BE2C (cell line): Measurements from ENCODE around the gene MUC4.
A peak's percentile ranks its signal among the peaks of the same experiment; 100 is the strongest.
"Not testable (repeated sequence)": the region's sequence is repeated elsewhere in the genome, so short reads cannot be mapped to it uniquely, and the experiment has no call there.

Source experiments
- DNase-seq: peaks from one replicate; pipeline ENCODE4 v3.0.0-alpha.2; 2020
- H3K27me3 ChIP-seq: fragments of 250-450 bp; sonication (Bioruptor Pico); 2 replicates; pipeline ENCODE4 v1.5.1; 2020; ENCODE audit warnings: mild to moderate bottlenecking
- H3K36me3 ChIP-seq: fragments of 250-450 bp; sonication (Bioruptor Pico); 2 replicates; pipeline ENCODE4 v1.5.1; 2020; ENCODE audit warnings: mild to moderate bottlenecking
- H3K4me1 ChIP-seq: fragments of 250-450 bp; sonication (Bioruptor Pico); 2 replicates; pipeline ENCODE4 v1.5.1; 2020
- H3K4me3 ChIP-seq: 2 replicates; pipeline ENCODE4 v1.5.1; 2011; ENCODE audit warnings: low read depth, low read length
- H3K9me3 ChIP-seq: fragments of 250-450 bp; sonication (Bioruptor Pico); 2 replicates; pipeline ENCODE4 v1.5.1; 2020
- TF ChIP-seq, protein P1 (sequence below): IDR thresholded peaks from 2 replicates; pipeline ENCODE4 v1.5.1; 2012; ENCODE audit warnings: mild to moderate bottlenecking, low read depth, low read length

MUC4 gene

DNA sequence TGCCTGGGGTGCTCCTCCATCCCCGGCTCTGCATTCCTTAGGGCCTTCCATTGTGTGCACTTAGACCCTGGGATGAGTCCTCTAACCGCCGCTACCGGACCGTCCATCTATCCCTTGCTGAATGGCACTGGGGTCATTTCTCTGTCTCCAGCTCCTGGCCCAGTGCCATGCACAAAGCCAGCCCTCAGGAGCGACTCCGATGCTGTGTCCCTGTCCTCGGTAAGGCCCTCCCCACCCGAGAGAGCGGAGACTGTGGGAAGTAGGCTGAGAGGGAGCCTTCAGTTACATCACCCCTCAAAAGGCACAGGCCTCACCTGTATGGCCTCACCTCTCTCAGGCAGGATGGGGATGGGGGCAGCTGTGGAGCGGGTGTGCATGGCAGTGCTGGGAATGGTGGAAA is 33.8 kb downstream of the MUC4 start:
- Histone ChIP-seq H3K9me3 (no peaks in the 10 kb centered on the region), H3K4me1 (no peaks in the 10 kb centered on the region), H3K27me3 (no peaks in the 10 kb centered on the region), H3K4me3 (no peak overlapping the region), H3K36me3 (no peaks in the 10 kb centered on the region)
- TF ChIP-seq, protein P1, sequence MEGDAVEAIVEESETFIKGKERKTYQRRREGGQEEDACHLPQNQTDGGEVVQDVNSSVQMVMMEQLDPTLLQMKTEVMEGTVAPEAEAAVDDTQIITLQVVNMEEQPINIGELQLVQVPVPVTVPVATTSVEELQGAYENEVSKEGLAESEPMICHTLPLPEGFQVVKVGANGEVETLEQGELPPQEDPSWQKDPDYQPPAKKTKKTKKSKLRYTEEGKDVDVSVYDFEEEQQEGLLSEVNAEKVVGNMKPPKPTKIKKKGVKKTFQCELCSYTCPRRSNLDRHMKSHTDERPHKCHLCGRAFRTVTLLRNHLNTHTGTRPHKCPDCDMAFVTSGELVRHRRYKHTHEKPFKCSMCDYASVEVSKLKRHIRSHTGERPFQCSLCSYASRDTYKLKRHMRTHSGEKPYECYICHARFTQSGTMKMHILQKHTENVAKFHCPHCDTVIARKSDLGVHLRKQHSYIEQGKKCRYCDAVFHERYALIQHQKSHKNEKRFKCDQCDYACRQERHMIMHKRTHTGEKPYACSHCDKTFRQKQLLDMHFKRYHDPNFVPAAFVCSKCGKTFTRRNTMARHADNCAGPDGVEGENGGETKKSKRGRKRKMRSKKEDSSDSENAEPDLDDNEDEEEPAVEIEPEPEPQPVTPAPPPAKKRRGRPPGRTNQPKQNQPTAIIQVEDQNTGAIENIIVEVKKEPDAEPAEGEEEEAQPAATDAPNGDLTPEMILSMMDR: no peak
- DNase-seq: no peak

GRCh38 chr3:195774917-195775316 is 36.8 kb downstream of the MUC4 start:
- TF ChIP-seq, protein P1: peak; percentile 56
- DNase-seq: peak; percentile 46
- H3K4me1 ChIP-seq: no peaks in the 10 kb centered on the region
- no peak overlapping the region for H3K4me3 ChIP-seq
- no peaks in the 10 kb centered on the region for H3K36me3 ChIP-seq
- no peaks in the 10 kb centered on the region for H3K9me3 ChIP-seq
- no peaks in the 10 kb centered on the region for H3K27me3 ChIP-seq

GRCh38 chr3:195773956-195774537 is 37.7 kb downstream of the MUC4 start:
- H3K4me1 ChIP-seq: no peaks in the 10 kb centered on the region
- H3K4me3 ChIP-seq: no peak overlapping the region
- TF ChIP-seq, protein P1: no peak
- no peak for DNase-seq
- no peaks in the 10 kb centered on the region for H3K36me3 ChIP-seq
- no peaks in the 10 kb centered on the region for H3K27me3 ChIP-seq
- no peaks in the 10 kb centered on the region for H3K9me3 ChIP-seq

DNA sequence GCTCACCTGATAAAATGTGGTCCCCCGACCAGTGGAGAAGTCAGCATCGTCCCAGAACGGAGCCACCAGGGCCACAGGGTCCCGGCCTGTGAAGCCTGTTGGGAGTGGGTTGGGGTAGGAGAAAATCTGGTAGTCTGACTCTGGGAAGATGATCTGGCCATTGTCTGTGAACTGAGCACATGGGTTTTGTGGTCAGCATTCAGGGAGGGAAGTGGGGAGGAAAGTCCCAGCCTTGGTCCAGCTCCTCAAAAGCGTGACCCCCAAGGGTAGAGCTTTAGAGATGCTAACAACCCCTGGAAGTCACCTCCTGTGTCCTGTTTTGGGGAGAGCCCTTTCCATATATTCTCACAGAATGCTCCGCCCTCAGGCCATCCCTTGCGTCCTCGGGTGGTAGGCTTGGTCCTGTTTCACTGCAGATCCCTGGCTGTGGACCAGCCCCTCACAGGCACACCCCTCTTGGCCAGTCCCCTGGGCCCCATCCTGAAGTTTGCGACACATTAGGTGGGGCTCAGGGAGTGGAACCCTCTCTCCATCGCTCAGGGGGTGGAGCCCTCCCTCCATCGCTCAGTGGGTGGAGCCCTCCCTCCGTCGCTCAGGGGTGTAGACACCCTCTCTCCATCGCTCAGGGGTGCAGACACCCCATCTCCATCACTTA is 40.0 kb downstream of the MUC4 start:
- Histone ChIP-seq H3K9me3 (no peaks in the 10 kb centered on the region), H3K4me3 (no peak overlapping the region), H3K36me3 (no peaks in the 10 kb centered on the region), H3K4me1 (no peaks in the 10 kb centered on the region), H3K27me3 (no peaks in the 10 kb centered on the region)
- no peak for DNase-seq
- TF ChIP-seq, protein P1: no peak

- DNase-seq, H3K36me3 ChIP-seq, H3K4me1 ChIP-seq, H3K4me3 ChIP-seq, H3K27me3 ChIP-seq, H3K9me3 ChIP-seq: not testable (repeated sequence)
These were observed 40.7 kb downstream of the MUC4 start for GRCh38 chr3:195770841-195771645.

GRCh38 chr3:195770081-195770840 is 41.5 kb downstream of the MUC4 start:
- H3K27me3 ChIP-seq: no peaks in the 10 kb centered on the region
- H3K36me3 ChIP-seq: no peaks in the 10 kb centered on the region
- H3K4me3 ChIP-seq: no peak overlapping the region
- DNase-seq: no peak
- TF ChIP-seq, protein P1: no peak
- H3K9me3 ChIP-seq: no peaks in the 10 kb centered on the region
- no peaks in the 10 kb centered on the region for H3K4me1 ChIP-seq
